Activated CD4-positive, CD25-positive, alpha-beta regulatory T cell treated with anti-CD3 and anti-CD28 coated beads, Interleukin-2, amount 50 U/mL, for 24 hours (primary cell): ENCODE measurements around the gene SKA2.
A peak's percentile ranks its signal among the peaks of the same experiment; 100 is the strongest.
"Not testable (repeated sequence)": the region's sequence is repeated elsewhere in the genome, so short reads cannot be mapped to it uniquely, and the experiment has no call there.

Source experiments
- ATAC-seq, 2 donors: fragments of 150-1000 bp; cut with Tn5 transposase; one replicate each; pipeline ENCODE4 v1.10.0; 2021; ENCODE audit warnings: mild to moderate bottlenecking in 1 of 2, moderate library complexity in 1 of 2

SKA2 gene

DNA sequence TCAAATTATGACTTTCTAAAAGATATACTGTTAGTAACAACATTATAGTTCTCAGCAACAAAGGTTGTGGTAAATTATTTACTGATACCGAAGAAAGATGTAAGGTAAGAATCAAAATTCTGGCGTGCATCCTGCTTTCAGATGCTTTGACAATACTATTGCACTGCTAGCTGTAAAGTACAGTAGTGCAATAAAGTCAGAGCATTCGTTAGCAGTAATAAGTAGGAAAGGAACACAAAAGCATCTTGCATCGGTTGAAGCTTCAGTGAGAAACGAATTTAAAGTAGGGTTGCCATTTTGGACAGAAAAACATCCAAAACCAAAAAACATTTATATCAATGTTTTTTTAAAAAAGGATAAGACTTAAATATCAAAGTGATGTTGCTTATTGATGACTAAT is 4.0 kb downstream of the SKA2 start:
- no peak for ATAC-seq

DNA sequence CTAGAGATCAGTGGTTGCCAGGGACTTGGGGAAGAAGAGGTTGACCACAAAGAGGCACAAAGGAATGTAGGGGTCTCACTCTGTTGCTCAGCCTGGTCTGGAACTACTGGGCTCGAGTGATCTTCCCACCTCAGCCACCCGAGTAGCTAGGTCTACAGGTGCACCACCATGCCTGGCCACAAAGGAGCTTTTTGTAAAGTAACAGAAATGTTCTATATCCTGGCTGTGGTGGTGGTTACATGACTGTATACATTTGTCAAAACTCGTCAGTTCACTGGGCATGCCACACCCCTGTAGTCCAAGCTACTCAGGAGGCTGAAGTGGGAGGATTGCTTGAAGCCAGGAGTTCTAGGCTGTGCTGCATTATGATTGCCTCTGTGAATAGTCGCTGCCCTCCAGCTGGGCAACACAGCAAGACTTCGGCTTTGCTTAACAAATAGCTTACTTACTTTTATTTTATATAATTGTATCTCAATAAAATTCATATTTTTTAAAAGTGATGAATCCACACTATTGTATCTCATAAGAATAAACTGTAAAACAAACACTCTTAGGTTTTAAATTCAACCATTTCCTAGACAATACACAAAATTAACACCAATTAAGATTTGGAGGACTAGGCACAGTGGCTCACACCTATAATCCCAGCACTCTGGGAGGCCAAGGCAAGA is 5.0 kb downstream of the SKA2 start:
- peak; percentile 29 to 37 for ATAC-seq

DNA sequence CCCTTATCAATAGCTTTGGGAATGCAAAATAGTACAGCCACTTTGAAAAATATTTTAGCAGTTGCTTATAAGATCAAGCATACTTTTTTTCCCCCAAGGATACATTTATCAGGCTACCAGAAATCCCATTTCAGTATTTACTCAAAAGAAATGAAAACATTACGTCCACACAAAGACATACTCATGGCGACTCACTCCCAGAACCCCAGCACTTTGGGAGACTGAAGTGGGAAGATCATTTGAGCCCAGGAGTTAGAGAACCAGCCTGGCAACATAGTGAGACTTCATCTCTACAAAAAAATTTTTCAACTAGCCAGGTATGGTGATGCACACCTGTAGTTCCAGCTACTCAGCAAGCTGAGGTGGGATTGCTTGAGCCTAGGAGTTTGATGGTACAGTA is 5.9 kb downstream of the SKA2 start:
- ATAC-seq, result no peak

DNA sequence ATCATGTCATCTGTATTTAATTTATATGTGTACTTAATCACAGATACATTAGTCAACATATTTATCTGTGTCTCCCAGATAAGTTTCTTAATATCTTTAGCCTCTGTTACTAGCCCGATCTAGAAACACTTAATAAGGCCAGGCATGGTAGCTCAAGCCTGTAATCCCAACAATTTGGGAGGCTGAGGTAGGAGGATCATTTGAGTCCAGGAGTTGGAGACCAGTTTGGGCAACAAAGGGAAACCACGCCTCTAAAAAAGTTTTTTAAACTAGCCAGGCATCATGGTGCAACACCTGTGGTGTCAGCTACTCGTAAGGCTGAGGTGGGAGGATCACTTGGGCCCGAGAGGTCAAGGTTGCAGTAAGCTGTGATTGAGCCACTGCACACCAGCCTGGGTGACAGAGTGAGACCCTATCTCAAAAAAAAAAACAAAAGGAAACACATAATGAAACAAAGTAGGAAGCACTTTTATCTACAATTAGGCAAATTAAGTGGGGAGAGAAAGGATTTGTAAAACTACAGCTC is 9.4 kb downstream of the SKA2 start:
- no peak for ATAC-seq

DNA sequence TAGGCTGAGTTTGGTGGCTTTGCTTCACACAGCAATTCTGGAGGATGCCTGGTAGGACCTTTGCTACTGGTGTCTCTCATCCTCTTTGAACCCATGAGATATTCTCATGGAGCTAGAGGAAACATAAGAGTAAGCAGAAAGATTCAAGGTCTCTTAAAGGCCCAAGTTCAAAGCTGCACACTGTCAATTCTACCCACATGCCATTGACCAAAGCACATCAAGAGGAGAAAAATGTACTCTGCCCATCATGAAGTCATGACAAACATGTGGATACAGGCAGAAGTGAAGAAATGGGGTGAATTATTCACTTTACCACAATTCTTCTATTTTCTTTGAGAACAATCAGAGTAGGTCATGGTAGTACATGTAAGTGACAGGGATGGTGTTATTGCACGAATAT is 13.1 kb downstream of the SKA2 start:
- no peak for ATAC-seq

DNA sequence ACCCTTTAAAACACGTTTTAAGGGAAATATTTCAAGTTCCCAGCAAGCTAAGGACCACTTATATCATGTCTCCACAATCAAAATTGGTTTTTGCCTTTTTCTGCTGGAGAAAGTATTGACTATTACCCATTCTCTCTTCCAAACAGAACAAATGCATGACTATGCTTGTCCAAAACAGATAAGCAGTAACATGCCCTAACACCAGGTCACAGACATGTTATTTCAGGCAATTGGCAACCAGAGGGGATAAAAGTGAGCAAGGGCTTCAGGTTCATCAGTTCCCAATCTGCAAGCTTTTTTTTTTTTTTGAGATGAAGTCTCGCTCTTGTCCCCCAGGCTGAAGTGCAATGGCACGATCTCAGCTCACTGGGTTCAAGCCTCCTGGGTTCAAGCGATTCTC is 15.0 kb downstream of the SKA2 start:
- ATAC-seq, result no peak

DNA sequence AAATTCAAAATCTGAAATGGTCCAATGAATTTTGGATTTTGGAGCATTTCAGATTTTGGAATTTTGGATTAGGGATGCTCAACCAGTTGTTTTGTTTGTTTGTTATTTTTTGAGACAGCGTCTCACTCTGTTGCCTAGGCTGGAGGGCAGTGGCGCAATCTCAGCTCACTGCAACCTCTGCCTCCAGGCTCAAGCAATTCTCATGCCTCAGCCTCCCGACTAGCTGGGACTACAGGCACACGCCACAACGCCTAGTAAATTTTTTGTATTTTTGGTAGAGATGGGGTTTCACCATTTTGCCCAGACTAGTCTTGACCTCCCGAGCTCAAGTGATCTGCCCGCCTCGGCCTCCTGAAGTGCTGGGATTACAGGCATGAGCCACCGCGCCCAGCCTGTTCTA is 16.6 kb downstream of the SKA2 start:
- ATAC-seq, result not testable (repeated sequence)

DNA sequence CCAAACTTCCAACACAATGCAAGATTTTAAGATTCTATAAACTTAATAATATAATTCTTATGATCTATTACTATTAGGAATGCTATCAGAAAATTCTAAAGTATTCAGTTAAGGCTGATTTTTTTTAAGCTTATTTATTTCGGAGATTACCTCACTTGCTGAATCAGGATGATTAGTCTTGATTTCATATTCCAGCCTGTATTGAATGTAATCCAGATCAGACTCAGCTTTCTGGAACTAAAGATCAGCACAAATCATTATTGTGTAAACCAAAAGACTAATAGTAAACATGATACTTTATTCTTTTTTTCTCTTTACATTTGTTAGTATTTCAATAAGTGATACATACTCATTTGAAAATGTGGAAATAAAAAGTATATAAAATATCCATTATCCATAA is 23.9 kb downstream of the SKA2 start:
- ATAC-seq, result no peak

DNA sequence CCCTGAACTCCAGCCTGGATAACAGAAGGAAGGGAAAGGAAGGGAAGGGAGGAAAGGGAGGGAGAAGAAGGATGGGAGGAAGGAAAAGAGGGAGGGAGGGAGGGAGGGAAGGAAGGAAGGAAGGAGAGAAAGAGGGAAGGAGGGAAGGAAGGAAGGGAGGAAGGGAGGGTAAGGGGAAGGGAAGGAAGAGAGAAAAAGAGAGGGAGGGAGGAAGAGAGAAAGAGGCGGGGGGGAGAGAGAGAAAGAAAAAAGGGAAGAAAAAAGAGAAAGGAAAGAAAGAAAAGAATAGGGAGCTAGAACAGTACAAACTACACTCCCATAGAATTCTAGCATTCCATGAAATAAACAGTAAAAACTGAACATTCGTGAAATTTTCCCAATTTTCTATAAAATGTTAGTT is 25.2 kb downstream of the SKA2 start:
- no peak for ATAC-seq

DNA sequence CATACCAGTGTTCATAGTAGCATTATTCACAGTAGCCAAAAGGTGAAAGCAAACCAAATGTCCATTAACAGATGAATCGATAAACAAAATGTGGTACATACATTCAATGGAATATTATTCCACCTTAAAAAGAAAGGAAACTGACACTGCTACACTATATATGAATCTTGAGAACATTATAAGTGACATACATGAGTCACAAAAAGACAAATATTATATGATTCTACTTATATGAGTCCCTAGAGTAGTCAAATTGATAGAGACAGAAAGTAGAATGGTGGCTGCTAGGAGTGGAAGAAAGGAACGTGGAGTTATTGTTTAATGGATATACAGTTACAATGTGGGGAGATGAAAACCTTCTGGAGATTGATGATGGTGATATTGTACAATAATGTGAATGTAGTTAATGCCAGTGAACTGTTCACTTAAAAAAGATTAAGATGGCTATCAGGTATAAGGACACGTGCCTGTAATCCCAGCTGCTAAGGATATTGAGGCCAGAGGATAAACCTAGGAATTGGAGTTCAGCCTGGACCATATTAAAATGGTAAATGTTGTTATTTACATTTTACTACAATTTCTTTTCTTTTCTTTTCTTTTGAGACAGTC is 28.1 kb downstream of the SKA2 start:
- ATAC-seq, result peak in 1 of 2 donors; percentile 30

DNA sequence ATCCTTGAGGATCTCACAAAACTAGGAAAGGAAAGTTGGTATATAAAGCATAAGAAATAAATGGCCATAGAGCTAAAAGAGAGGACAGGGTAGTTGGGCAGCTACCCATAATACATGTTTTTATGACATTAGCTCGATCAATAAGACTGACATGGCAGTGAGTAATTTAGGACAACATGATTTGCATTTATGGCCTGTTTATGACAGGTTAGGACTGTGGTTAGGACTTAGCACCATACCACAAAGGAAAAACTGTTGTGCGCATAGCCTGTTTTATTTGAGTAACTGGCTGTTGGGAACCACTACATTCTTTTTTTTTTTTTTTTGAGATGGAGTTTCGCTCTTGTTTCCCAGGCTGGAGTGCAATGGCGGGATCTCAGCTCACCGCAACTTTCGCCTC is 30.3 kb downstream of the SKA2 start:
- ATAC-seq, result no peak

DNA sequence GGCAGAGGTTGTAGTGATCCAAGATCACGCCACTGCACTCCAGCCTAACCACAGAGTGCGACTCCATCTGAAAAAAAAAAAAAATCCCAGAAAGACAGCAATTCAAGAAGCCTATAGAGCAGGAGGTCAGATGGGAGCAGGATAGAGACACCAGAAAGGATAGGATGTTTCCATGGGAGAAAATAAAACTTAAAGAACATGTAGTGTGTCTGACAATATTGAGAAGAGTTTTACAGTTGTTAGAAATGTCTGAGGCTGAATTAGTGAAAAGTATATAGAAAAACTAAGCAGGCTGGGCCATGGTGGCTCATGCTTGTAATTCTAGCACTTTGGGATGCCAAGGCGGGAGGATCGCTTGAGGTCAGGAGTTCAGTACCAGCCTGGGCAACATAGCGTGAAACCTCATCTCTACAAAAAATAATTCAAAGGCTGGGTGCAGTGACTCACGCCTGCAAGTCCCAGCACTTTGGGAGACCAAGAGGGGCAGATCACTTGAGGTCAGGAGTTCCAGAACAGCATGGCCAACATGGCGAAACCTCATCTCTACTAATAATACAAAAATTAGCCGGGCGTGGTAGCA is 33.0 kb downstream of the SKA2 start:
- no peak for ATAC-seq

DNA sequence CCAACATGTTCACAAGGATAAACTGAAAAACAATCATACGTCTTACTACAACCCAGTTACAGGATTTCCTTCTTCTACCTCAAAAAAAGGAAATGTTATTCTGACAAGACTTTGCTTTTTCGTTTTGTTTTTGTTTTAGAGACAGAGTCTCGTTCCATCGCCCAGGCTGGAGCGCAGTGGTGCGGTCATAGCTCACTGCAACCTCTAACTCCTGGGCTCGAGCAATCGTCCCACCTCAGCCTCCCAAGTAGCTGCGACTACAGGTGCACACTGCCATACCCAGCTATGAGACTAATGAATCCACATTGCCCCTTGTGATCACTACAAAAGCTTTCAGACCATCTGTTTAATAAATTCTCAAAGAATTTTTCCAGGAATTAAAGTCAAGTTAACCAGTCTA is 39.5 kb downstream of the SKA2 start:
- ATAC-seq, result no peak

DNA sequence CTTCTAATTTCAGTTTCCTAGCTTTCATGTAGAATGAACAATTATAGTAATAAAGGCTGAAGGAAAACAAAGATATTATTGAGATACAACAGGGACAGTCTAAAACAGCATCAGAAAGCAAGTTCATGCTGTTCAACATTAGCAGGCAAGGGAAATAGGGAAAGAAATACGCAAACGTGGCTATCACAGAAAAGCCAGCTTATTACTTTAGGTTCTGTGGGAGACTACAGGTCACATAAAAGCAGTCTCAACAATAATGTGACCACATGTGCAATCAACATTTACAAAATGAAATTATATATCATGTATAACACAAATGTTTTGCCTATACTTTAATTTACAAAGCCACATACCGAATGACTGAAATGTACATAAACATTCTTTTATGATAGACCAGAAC is 43.4 kb downstream of the SKA2 start:
- no peak for ATAC-seq

DNA sequence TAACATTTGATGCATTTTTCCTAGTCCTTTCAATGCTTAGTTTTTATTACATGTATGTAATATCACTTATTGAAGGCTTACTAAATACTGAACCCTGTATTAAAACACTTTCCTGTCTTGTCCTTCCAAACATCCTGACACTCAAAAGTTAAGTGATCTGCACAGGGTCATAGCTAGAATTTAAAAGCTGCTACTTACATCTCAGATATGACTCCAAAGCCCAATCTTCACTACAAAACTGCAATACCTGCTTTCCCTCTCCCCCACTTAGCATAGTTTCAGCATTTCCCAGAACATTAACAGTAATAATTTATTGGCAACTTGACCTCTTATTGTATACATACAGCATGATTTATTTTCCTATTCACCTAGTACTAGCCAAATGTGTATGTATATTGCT is 44.0 kb downstream of the SKA2 start:
- ATAC-seq, result no peak

DNA sequence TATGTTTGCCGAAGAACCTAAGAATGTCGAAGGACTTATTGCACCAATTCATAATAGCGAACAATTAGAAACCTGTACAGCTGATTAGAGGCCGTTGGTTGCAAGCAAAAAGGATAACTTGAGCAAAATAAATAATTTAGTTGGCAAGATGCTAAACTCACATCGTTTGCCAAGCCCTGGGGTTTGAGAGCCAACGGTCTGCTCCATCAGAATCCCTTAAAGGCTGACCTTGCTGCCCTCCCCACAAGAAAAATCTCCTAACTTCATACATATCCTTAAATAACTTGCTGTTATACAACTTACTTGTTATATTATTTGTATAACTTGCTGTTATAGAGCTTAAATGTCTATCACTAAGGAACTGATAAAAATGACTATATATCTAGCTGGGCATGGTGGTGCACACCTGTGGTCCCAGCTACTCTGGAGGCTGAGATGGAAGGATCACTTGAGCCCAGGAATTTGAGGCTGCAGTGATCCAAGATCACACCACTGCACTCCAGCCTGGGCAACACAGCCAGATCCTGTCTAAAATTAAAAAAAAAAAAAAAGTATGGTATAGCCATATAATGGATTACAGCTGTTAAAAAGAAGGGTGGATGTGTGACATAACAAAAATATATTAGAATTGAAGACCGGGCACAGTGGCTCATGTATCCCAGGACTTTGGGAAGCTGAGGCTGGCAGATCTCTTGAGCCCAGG is 46.4 kb downstream of the SKA2 start:
- no peak for ATAC-seq

DNA sequence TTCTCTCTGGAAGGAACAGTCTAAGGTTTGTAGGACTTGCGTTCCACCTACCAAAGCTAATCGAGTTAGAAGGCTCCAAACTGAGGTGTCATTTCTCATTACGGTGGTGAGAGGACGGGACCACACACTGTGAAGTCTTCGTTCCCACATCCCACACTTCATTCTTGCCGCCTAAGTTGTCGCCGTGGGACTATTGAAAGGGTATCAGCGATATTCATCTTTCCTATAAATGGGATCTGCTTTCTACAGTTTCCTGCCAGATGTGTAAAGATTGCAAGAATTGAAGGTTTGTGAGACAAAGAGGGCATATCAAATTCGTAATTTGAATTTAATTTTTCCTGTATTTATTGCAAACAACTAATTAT is 47.7 kb downstream of the SKA2 start:
- ATAC-seq, result peak in 1 of 2 donors; percentile 2

DNA sequence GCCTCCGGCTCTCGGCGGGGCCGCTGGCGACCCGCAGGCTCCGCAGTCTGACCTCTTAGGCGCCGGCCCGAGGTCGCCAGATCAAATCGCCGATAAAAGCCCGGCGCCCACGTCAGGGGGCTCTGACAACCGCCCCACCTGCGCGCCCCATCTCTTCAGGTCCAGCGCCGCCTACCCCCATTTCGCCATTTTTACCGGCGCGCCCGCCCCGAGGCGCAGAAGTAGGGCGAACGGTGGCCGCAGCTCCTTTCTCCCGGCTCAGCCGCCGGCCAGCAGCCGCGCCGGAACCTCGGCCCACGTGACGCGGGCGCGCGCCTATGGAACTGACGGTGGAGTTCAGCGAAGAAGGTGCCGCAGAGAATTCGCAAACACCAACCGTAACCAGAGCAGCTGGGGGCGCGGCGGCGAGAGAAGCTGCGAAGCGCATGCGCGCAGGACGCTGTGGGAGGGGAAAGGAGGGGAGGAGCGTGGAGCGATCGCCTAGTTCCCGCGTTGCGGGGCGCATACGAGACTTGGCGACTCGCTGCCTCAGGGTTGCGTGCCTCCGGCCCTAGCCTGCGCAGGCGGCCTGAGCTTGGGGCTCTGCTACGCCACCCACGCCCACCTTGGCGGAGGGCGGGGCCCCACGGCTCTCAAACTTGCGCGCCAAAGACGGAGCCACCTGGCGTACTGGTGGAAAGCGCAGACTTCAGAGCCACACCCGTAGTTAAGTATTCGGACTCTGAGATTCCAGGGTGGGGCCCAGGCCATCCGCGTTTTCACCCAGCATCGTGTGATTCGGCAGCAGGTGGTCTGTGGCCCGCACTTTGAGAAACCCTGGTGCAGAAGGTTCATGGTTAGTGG is 48.3 kb downstream of the SKA2 start, which contains the start of gene TRIM37:
TRIM37 (minus strand) TSS at position 418 of the 843 bp plus-strand sequence. CDS start 419 bp downstream, outside the sequence.
- ATAC-seq, result peak; percentile 96

DNA sequence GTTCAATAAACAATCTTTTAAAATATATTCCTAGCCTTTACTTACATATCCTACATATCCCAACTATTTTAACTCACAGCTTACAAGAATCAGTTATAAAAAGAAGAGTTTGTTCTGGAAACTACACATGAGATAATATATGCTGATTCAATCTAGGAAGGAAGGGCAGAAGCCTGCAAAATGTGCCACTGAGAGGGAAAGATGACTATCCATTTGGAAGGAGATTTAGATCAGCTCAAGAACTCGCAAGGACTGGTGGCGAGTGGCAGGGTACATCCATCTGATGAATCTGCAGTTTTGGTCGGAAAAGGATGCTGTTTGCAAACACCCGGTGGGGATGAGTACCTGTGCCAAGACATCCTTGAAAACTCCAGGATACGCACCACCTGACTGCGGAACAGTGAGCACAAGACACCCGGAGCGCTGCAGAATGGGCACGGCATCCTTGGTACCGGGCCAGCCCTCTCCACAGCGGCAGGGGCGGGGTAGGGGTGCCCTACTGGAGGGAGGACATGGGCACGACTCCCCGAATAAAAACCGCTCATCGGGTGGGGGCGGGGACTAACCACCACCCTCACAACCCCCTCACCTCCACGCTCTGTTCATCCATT is 49.0 kb downstream of the SKA2 start:
- ATAC-seq, result peak; percentile 50 to 52

DNA sequence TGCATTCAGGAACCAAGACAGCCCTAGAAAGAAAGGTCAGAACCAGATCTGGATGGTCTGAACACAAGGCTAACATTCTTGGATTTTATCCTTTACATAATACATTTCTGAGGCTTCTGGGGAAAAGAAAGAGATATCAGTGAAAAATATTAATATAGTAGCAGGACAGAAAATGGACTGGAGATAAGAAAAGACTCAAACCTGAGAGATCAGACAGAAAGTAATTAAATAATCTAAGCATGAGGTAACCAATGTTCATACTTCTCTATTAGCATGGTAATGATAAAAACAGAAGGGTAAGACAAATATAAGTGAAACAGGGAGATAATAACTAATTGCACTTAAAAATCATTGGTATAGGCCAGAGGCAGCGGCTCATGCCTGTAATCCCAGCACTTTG is 53.8 kb downstream of the SKA2 start:
- no peak for ATAC-seq

DNA sequence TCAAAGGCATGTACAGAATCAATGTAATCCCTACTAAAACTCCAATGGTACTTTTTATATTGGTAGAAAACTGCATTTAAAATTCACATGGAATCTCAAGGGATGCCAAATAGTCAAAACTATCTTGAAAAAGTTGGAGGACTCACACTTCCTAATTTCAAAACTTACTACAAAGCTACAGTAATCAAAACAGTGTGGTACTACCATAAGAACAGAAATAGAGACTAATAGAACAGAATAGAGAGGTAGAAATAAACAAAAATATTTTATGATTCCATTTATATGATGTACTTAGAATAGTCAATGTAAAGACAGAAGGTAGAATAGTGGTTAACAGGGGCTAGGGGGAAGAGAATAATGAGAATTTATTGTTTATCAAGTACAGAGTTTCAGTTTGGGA is 57.1 kb downstream of the SKA2 start:
- ATAC-seq, result no peak

DNA sequence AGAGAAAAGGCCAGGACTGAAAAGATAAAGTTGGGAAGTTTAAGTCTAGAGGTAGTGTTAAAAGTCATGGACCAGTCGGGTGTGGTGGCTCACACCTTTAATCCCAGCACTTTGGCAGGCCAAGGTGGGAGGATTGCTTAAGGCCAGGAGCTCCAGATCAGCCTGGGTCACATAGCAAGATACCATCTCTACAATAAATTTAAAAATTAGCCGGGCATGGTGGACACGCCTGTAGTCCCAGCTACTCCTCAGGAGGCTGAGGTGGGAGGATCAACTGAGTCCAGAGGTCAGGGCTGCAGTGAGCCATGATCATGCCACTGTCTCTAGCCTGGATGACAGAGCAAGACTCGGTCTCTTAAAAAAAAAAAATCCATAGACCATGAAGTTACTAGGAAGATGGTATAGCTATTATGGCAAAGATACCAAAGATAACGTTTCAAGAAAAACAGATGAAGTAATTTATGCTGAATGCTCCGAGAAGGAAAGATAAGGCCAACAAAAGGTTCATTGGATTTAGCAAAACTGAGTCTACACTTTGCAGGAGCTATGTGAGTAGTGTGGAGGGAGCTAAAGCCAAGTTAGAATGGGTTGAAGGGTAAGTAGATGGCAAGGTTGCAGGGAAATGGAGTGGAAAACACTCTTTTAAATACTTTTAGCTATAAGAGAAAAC is 60.0 kb downstream of the SKA2 start:
- no peak for ATAC-seq
